C4-2B (cell line): ENCODE measurements around the gene PCDH15.

Source experiments
- CTCF ChIP-seq: fragments of 450-650 bp; conservative IDR thresholded peaks from 2 replicates; pipeline ENCODE4 v1.5.1; 2017; ENCODE audit warnings: mild to moderate bottlenecking
- ZFX ChIP-seq: fragments of 450-650 bp; IDR thresholded peaks from 2 replicates; pipeline ENCODE4 v1.6.1; 2017

DNA sequence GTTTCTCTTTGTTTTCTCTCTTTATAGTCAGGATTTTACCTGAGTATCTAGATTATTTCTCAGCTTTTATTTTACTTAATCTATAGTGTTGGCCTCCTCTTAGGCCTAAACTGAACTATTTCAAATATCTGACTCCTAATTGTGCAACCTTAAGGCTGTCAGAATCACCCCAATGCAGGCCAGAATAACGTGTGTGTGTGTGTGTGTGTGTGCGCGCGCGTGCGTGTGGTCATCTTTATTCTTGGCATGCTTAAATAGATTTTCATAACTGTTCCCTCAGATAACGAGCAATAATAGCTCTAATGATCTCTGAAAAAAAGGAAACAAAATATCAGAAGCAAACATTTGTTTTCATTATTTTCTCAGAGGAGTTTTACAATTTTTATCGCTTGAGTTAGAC, 92.4 kb downstream of the PCDH15 start:
- TF ChIP-seq CTCF: no peak
- no peak for TF ChIP-seq ZFX
